Endothelial cell of umbilical vein (primary cell): Measurements from ENCODE around the gene UBE3A. TPM values are rescaled to one million over a fixed set of nuclear protein-coding genes. Genes with fewer than 3 reads are reported as not detected.

Experiments used
- BruUV-seq: library from RNA; stranded (reverse); fragments of 400-500 nt; replicated peaks from 2 replicates; lab custom pipeline; 2021; lab: Mats Ljungman, UMichigan
- CTCF ChIA-PET: fragments of 300-600, 350-600 bp; sonication (Branson Sonifier 250); formaldehyde crosslinking; loops from one replicate; lab custom pipeline; 2021; ENCODE audit warnings: antibody characterized with exemption, inconsistent platforms; lab: Charles Lee
- POLR2A ChIA-PET: fragments of 300-600, 350-600 bp; sonication (Branson Sonifier 250); formaldehyde crosslinking; loops from one replicate; lab custom pipeline; 2021; ENCODE audit warnings: antibody characterized with exemption, inconsistent platforms; lab: Charles Lee
- DNase-seq: peaks from one replicate; pipeline ENCODE4 v3.0.0-alpha.2; 2011; ENCODE audit warnings: low read depth, low spot score
- FAIRE-seq: peaks from 2 replicates; lab custom pipeline; 2011; peaks lifted over from hg19 to GRCh38; lab: Jason Lieb, UNC
- H2AFZ ChIP-seq: 2 replicates; pipeline ENCODE4 v1.6.0; 2012; ENCODE audit warnings: low read depth, low read length, control low read depth, inconsistent platforms
- H3K27ac ChIP-seq: 2 replicates; pipeline ENCODE4 v1.5.1; 2011; ENCODE audit warnings: low read depth, mild to moderate bottlenecking, control low read depth, low read length, moderate library complexity; ENCODE audit not compliant: insufficient read depth
- H3K27me3 ChIP-seq, 2 experiments: 2 replicates each; pipeline versions ENCODE4 v1.6.0 to v1.6.1; 2011; ENCODE audit warnings: low read length in 2 of 2, mixed read lengths in 1 of 2; ENCODE audit not compliant: control insufficient read depth in 2 of 2, insufficient read depth in 2 of 2
- H3K36me3 ChIP-seq, 2 experiments: 2 replicates in 1 of 2; 3 replicates in 1 of 2; pipeline ENCODE4 v1.5.1; 2011; ENCODE audit warnings: low read length in 2 of 2, mild to moderate bottlenecking in 1 of 2, moderate library complexity in 1 of 2; ENCODE audit not compliant: control insufficient read depth in 2 of 2, insufficient read depth in 2 of 2; ENCODE audit errors: extremely low read depth in 1 of 2
- H3K4me1 ChIP-seq: 3 replicates; pipeline ENCODE4 v1.5.1; 2011; ENCODE audit warnings: mild to moderate bottlenecking, low read length; ENCODE audit not compliant: control insufficient read depth, insufficient read depth; ENCODE audit errors: extremely low read depth
- H3K4me2 ChIP-seq: 2 replicates; pipeline ENCODE4 v1.6.1; 2011; ENCODE audit warnings: low read length, control low read depth, mixed read lengths; ENCODE audit not compliant: insufficient read depth
- H3K4me3 ChIP-seq, 3 experiments: fragments of 200-600 bp in 1 of 3; sonication (generic), shearing (Covaris generic) in 1 of 3; replicated peaks in 1 of 3; 2 replicates each; pipeline ENCODE4 v1.5.1; 2011 to 2016; ENCODE audit warnings: control low read depth in 3 of 3, low read length in 3 of 3, mild to moderate bottlenecking in 2 of 3, inconsistent platforms in 1 of 3, low read depth in 1 of 3, moderate library complexity in 1 of 3; ENCODE audit not compliant: insufficient read depth in 1 of 3
- H3K79me2 ChIP-seq: 2 replicates; pipeline ENCODE4 v1.6.0; 2012; ENCODE audit warnings: low read length, inconsistent platforms; ENCODE audit not compliant: control insufficient read depth, insufficient read depth
- H3K9ac ChIP-seq: replicated peaks from 2 replicates; pipeline ENCODE3; 2011; ENCODE audit warnings: low read length, control low read depth; ENCODE audit not compliant: insufficient read depth; ENCODE audit errors: extremely low read depth
- H3K9me1 ChIP-seq: replicated peaks from 3 replicates; pipeline ENCODE4 v1.6.0; 2011; ENCODE audit warnings: mild to moderate bottlenecking, low read length; ENCODE audit not compliant: control insufficient read depth, insufficient read depth; ENCODE audit errors: extremely low read depth
- H3K9me3 ChIP-seq: replicated peaks from 2 replicates; pipeline ENCODE4 v1.5.1; 2012; ENCODE audit warnings: low read length, inconsistent platforms; ENCODE audit not compliant: control insufficient read depth, insufficient read depth
- H4K20me1 ChIP-seq: replicated peaks from 2 replicates; pipeline ENCODE3; 2011; ENCODE audit warnings: mild to moderate bottlenecking, low read length; ENCODE audit not compliant: control insufficient read depth, insufficient read depth; ENCODE audit errors: extremely low read depth
- CTCF ChIP-seq, 2 donors: IDR thresholded peaks; 1 replicate in 1 of 2; 2 replicates in 1 of 2; pipeline ENCODE4 v1.5.1; 2011; ENCODE audit warnings: low read length in 2 of 2, mild to moderate bottlenecking in 2 of 2, moderate library complexity in 2 of 2, control low read depth in 1 of 2, inconsistent platforms in 1 of 2, low read depth in 1 of 2; ENCODE audit not compliant: insufficient read depth in 1 of 2; ENCODE audit errors: extremely low read depth in 1 of 2
- EZH2 ChIP-seq: IDR thresholded peaks from 2 replicates; pipeline ENCODE4 v1.6.1; 2012; ENCODE audit warnings: borderline replicate concordance, low read depth, mild to moderate bottlenecking, moderate library complexity, low read length, inconsistent platforms; ENCODE audit not compliant: severe bottlenecking
- FOS ChIP-seq: IDR thresholded peaks from 2 replicates; pipeline ENCODE4 v1.6.1; 2011; ENCODE audit warnings: mild to moderate bottlenecking, low read length, moderate library complexity, borderline replicate concordance; ENCODE audit not compliant: insufficient read depth
- GATA2 ChIP-seq: IDR thresholded peaks from 2 replicates; pipeline ENCODE4 v1.7.0; 2011; ENCODE audit warnings: low read depth, mild to moderate bottlenecking, moderate library complexity, mixed read lengths, low read length; ENCODE audit not compliant: insufficient read length, insufficient read depth
- JUN ChIP-seq: IDR thresholded peaks from 2 replicates; pipeline ENCODE4 v1.6.1; 2011; ENCODE audit warnings: borderline replicate concordance, low read depth; ENCODE audit not compliant: insufficient read length, insufficient read depth
- MYC ChIP-seq: IDR thresholded peaks from one replicate; pipeline ENCODE4 v1.6.1; 2011; ENCODE audit warnings: mild to moderate bottlenecking, low read depth, low read length
- POLR2A ChIP-seq: IDR thresholded peaks from 2 replicates; pipeline ENCODE4 v1.6.1; 2012; ENCODE audit warnings: low read depth, mild to moderate bottlenecking, control low read depth, low read length
- POLR2AphosphoS5 ChIP-seq: IDR thresholded peaks from 2 replicates; pipeline ENCODE4 v1.6.1; 2012; ENCODE audit warnings: low read depth, mild to moderate bottlenecking, control low read depth, low read length, moderate library complexity; ENCODE audit not compliant: insufficient read depth
- dilution Hi-C: fragments of 300-500 bp; cut with MboI; formaldehyde crosslinking; loops from one replicate; pipeline ENCODE4 v1.15.0; 2019; ENCODE audit warnings: low sequenced_read_pairs; ENCODE audit not compliant: extremely low pct_ligation_motif_present
- intact Hi-C: fragments of 100-400 bp; cut with micrococcal nuclease; formaldehyde crosslinking; loops from one replicate; pipeline ENCODE4 v1.10.0; 2022
- polyA plus RNA-seq, 4 experiments: library from polyadenylated mRNA; depleted of rRNA in 3 of 4; stranded (reverse) in 3 of 4; unstranded in 1 of 4; fragments of >200 nt; gene quantifications; 2 replicates each; pipeline versions ENCODE4 v1.2.1 to v1.2.3, GENCODE V29; 2011 to 2012; ENCODE audit warnings: missing spikeins in 1 of 4
- total RNA-seq: library from RNA; stranded (reverse); gene quantifications from 2 replicates; pipeline ENCODE4 v1.2.3, GENCODE V29; 2021
- TF ChIP-seq, protein P1 (sequence below): IDR thresholded peaks from 2 replicates; pipeline ENCODE4 v1.6.1; 2011; ENCODE audit not compliant: insufficient read depth, insufficient read length

The UBE3A gene
- total and polyA plus RNA-seq, 2 donors (not counting 3 experiments of a cell fraction or from before 2014, with no cell fraction given) = 8.5 to 69.3 TPM

DNA sequence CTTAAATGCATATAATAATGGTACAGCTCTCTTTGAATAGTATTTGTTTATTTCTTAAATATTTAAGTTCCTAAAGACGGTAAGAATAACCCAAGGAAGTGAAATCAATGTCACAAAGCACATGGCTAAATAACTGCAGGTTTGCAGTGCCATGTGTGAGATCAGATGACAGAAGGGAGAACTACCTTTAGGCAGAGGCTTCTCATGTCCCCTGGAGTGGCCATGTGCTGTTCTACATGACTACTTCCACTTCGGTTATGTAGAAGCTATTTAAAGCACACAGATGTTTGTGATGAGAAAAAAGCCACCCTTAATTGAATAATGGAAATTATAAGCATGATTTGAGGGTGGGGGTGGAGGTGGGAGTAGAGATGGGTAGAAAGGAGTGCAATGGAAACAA, 109.1 kb downstream of the UBE3A start:
- BruUV-seq = no TSS peak
- DNase-seq (no peak), FAIRE-seq (no peak)
- Histone ChIP-seq H3K79me2 (no peaks in the 10 kb centered on the region), H3K27me3 (no peaks in the 10 kb centered on the region), H3K36me3 (no peaks in the 10 kb centered on the region), H3K9me3 (no peaks in the 10 kb centered on the region), H3K4me1 (no peaks in the 10 kb centered on the region), H4K20me1 (no peaks in the 10 kb centered on the region), H3K27ac (no peak overlapping the region), H3K9ac (no peak overlapping the region), H3K9me1 (no peaks in the 10 kb centered on the region), H3K4me2 (no peak overlapping the region), H2AFZ (no peak overlapping the region), H3K4me3 (no peak overlapping the region)
- CTCF ChIA-PET = no interaction called here
- POLR2A ChIA-PET = no interaction called here
- dilution Hi-C loops (no loop called here), intact Hi-C loops (no loop called here)
- TF ChIP-seq GATA2 (no peak), MYC (no peak), JUN (no peak), FOS (no peak), POLR2A (no peak), EZH2 (no peak), CTCF (IDR thresholded peaks at IDR 0.05; ENCODE audit: extremely low read depth in 1 of 2, insufficient read depth in 1 of 2, low read depth in 1 of 2, low read length in 2 of 2) (no peak), POLR2AphosphoS5 (no peak)
- TF ChIP-seq, protein P1, sequence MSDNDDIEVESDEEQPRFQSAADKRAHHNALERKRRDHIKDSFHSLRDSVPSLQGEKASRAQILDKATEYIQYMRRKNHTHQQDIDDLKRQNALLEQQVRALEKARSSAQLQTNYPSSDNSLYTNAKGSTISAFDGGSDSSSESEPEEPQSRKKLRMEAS = no peak
